Left lung (tissue), 10 donors: ENCODE results near the gene TACC3. TPM values are rescaled to one million over a fixed set of nuclear protein-coding genes. Genes with fewer than 3 reads are reported as not detected.
A peak's percentile ranks its signal among the peaks of the same experiment; 100 is the strongest.

Source experiments
- ATAC-seq: fragments of 200-7000 bp; cut with Tn5 transposase; one replicate; pipeline ENCODE4 v1.9.1; 2020; ENCODE audit warnings: moderate library complexity
- DNase-seq, 4 donors: peaks; one replicate each; pipeline ENCODE4 v3.0.0-alpha.2; 2013 to 2020
- H3K27ac ChIP-seq, 2 donors: fragments of 200-600 bp; sonication (generic) in 1 of 2; one replicate each; pipeline versions ENCODE4 v1.5.0 to v1.8.0; 2020 to 2021
- H3K27me3 ChIP-seq, 2 donors: fragments of 200-600 bp; sonication (generic) in 1 of 2; one replicate each; pipeline versions ENCODE4 v1.5.0 to v1.8.0; 2020 to 2021
- H3K36me3 ChIP-seq, 2 donors: fragments of 200-600 bp; sonication (generic) in 1 of 2; one replicate each; pipeline versions ENCODE4 v1.5.0 to v1.8.0; 2020 to 2021
- H3K4me1 ChIP-seq, 2 donors: fragments of 200-600 bp; one replicate each; pipeline ENCODE4 v1.8.0; 2021
- H3K4me3 ChIP-seq, 2 donors: fragments of 200-600 bp; sonication (generic) in 1 of 2; one replicate each; pipeline versions ENCODE4 v1.5.0 to v1.8.0; 2020 to 2021; ENCODE audit warnings: mild to moderate bottlenecking in 1 of 2
- H3K9me3 ChIP-seq, 2 donors: fragments of 200-600 bp; sonication (generic) in 1 of 2; one replicate each; pipeline versions ENCODE4 v1.5.0 to v1.8.0; 2020 to 2021
- intact Hi-C, 2 donors: fragments of 100-400 bp; cut with DNase I; formaldehyde crosslinking; loops; one replicate each; pipeline versions ENCODE4 v1.11.2 to v1.14.2; 2022
- polyA plus RNA-seq, 6 donors: library from polyadenylated mRNA; unstranded; fragments of 120-200 nt; gene quantifications; one replicate each; pipeline ENCODE4 v1.2.1, GENCODE V29; 2013; ENCODE audit not compliant: insufficient read length in 6 of 6
- total RNA-seq, 2 donors: library from RNA; stranded (reverse); fragmentation: NEBNext Ultra II Directional; extraction: Animal tissue kit (Norgen Biotek cat#: 25700); gene quantifications; one replicate each; pipeline ENCODE4 v1.2.1, GENCODE V29; 2021
- TF ChIP-seq, protein P1 (sequence below), 2 donors: fragments of 200-600 bp; sonication (generic) in 1 of 2; IDR thresholded peaks; one replicate each; pipeline versions ENCODE4 v1.5.0 to v1.8.0; 2021; ENCODE audit warnings: antibody characterized with exemption in 2 of 2
- donor health status: DM: no; HTN: yes; CAD: no.
- donor health status: DM: no; HTN: no; CAD: no.

The TACC3 gene
- total and polyA plus RNA-seq, 8 donors: 20.3 to 76.2 (median 44.7) TPM

DNA sequence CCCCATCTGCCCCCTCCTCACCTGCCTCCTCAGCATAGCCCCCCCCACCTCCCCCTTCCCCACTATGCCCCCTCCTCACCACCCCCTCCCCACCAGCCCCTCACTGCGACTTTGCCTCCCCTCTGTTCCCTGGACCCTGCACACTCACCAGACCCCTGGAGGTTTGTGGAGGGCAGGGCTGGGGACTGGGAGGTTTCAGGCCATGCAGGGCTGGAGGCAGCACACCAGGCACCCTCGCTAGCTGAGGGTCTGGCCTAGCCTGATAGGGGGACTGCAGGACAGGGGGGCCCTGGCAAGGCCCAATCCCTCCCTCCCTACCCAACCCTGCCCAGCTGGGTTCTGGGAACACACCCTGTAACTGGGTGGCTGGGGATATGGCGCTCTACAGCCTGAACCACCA, 28.0 kb downstream of the TACC3 start:
- Histone ChIP-seq H3K9me3 (no peaks in the 10 kb centered on the region), H3K27me3 (peaks cover 0 to 19% of the 10 kb centered on the region in 2 donors), H3K4me1 (peaks cover 13 to 28% of the 10 kb centered on the region in 2 donors), H3K36me3 (peaks cover 0 to 10% of the 10 kb centered on the region in 2 donors), H3K4me3 (no peak overlapping the region), H3K27ac (no peak overlapping the region)
- TF ChIP-seq, protein P1, sequence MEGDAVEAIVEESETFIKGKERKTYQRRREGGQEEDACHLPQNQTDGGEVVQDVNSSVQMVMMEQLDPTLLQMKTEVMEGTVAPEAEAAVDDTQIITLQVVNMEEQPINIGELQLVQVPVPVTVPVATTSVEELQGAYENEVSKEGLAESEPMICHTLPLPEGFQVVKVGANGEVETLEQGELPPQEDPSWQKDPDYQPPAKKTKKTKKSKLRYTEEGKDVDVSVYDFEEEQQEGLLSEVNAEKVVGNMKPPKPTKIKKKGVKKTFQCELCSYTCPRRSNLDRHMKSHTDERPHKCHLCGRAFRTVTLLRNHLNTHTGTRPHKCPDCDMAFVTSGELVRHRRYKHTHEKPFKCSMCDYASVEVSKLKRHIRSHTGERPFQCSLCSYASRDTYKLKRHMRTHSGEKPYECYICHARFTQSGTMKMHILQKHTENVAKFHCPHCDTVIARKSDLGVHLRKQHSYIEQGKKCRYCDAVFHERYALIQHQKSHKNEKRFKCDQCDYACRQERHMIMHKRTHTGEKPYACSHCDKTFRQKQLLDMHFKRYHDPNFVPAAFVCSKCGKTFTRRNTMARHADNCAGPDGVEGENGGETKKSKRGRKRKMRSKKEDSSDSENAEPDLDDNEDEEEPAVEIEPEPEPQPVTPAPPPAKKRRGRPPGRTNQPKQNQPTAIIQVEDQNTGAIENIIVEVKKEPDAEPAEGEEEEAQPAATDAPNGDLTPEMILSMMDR (IDR thresholded peaks at IDR 0.05): no peak
- DNase-seq: no peak
- intact Hi-C loops: loop anchor here in 1 of 2 donors (2.0 to 10.0 kb wide), 2 partner anchors 61 to 145 kb away; no protein-coding TSS in a partner anchor
- no peak for ATAC-seq

DNA sequence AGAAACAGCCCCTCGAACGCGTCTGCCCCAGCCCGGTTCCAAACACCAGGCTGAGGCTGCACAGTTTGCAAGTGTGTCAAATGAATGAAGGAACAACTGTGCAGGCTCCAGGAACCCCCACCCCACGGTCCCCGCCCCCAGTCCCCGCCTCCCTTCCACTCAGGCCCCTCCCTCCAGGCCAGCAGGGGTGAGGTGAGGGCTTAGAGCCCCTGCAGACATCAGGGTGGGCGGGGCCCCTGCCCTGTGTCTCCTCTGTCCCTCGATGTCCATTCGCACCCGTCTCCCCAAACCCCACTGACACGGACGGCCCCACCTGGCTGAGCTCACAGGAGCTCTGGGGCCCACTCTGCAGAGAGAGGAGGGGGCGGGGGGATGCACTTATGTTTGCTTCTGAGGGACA, 28.5 kb downstream of the TACC3 start:
- H3K27ac ChIP-seq: no peak overlapping the region
- peaks cover 0 to 5% of the 10 kb centered on the region in 2 donors for H3K36me3 ChIP-seq
- intact Hi-C loops: loop anchor here in 1 of 2 donors (2.0 to 10.0 kb wide), 2 partner anchors 61 to 145 kb away; no protein-coding TSS in a partner anchor
- H3K9me3 ChIP-seq: no peaks in the 10 kb centered on the region
- DNase-seq (no peak), ATAC-seq (no peak)
- peaks cover 13 to 28% of the 10 kb centered on the region in 2 donors for H3K4me1 ChIP-seq
- peaks cover 0 to 19% of the 10 kb centered on the region in 2 donors for H3K27me3 ChIP-seq
- no peak overlapping the region for H3K4me3 ChIP-seq
- TF ChIP-seq, protein P1 (IDR thresholded peaks at IDR 0.05): no peak

DNA sequence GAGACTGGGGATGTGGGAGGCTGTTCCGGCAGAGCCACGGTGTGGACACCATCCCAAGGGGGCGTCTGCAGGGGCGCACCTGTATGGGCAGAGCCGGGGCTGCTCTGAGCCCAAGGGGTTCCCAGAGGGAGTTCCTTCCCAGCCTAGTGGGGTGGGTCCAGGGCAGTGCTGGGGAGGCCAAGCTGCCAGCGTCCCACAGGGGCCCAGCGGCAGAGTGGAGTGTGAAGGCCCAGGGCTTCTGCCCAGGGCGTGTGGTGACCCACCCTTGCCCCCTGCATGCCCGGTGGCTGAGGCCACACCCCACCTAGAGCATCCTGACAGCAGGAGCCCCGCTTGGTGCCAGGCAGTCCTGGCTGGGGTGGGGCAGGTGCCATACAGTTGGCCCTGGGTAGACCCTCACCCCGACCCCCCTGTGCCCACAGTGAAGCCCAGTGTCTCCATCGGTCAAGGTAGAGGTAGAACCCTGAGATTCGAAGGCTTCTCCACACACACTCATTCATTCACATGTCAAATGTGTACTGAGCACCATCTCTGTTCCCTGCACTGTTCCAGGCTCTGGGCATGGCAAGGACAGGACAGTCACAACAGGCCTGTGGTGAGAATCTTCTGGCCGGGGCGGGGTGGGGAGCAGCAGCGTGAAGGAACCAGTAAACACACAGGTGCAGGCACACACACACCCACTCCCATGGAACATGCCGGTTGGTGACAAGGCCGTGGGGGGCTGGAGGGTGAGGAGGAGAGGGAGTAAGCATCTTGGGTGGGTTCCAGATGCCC, 29.2 kb downstream of the TACC3 start:
- no peak overlapping the region for H3K27ac ChIP-seq
- H3K27me3 ChIP-seq: peaks cover 0 to 19% of the 10 kb centered on the region in 2 donors
- intact Hi-C loops: no loop called here
- no peaks in the 10 kb centered on the region for H3K36me3 ChIP-seq
- H3K4me3 ChIP-seq: no peak overlapping the region
- no peak for ATAC-seq
- TF ChIP-seq, protein P1 (IDR thresholded peaks at IDR 0.05): no peak
- H3K4me1 ChIP-seq: peaks cover 13 to 28% of the 10 kb centered on the region in 2 donors
- H3K9me3 ChIP-seq: no peaks in the 10 kb centered on the region
- DNase-seq: no peak

DNA sequence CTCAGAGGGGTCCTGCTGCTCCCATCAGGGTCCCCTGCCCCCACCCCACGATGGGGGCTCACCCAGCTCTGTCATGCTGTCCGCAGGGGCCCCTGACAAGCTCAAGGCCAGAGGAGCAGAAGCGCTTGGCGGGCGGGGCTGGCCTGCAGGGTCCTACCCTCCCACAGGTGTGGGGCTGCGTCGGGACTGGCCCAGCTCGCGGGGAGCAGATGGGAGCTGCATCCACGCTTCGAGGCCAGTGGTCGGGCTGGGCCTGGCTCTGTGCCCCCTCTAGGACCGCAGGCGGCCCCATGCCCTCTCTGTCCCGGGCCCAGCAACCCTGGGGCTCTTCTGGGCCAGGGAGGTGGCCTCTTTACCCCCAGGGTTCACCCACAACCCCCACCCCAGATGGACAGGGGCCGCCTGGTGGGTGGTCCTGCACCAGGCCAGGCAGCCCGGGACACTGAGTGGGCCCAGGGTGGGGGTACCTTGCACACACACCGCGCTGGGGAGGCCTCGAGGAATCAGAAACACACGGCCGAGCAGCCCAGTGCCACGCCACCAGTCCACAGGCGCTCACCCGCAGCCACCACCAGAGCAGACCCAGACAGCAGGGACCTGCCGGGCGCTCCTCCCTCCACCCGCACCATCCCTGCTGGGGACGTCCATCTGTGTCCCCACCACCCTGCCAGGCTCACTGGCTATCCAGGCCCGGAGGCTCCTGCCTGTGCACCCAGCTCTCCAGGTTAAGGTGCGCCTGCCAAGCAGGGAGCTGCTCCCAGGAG, 30.0 kb downstream of the TACC3 start:
- no peak overlapping the region for H3K4me3 ChIP-seq
- H3K27me3 ChIP-seq: peaks cover 0 to 16% of the 10 kb centered on the region in 2 donors
- H3K4me1 ChIP-seq: peaks cover 13 to 28% of the 10 kb centered on the region in 2 donors
- ATAC-seq: no peak
- no peaks in the 10 kb centered on the region for H3K36me3 ChIP-seq
- TF ChIP-seq, protein P1 (IDR thresholded peaks at IDR 0.05): no peak
- no peaks in the 10 kb centered on the region for H3K9me3 ChIP-seq
- no peak for DNase-seq
- intact Hi-C loops: no loop called here
- H3K27ac ChIP-seq: no peak overlapping the region

DNA sequence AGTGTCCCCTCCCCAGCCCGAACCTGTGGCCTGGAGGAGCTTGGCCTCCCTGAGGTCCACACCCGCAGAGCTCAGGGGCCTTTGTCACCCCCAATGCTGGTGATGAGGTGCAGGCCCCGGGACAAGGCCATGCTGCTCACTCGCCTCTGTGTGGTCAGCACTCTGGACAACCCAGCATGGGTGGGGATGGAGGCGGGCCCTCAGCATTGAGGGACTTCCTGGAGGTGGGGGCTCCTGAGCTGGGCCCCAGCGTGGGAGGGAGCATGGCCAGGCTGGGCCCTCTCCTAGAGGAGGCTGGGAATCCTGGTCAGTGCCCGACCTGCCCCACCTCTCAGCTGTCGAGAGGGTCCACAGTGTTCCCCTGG, 30.6 kb downstream of the TACC3 start:
- peaks cover 13 to 28% of the 10 kb centered on the region in 2 donors for H3K4me1 ChIP-seq
- no peak overlapping the region for H3K27ac ChIP-seq
- ATAC-seq (peak; percentile 79), DNase-seq (no peak)
- H3K9me3 ChIP-seq: no peaks in the 10 kb centered on the region
- no peak overlapping the region for H3K4me3 ChIP-seq
- intact Hi-C loops: no loop called here
- H3K36me3 ChIP-seq: no peaks in the 10 kb centered on the region
- peaks cover 0 to 12% of the 10 kb centered on the region in 2 donors for H3K27me3 ChIP-seq
- TF ChIP-seq, protein P1 (IDR thresholded peaks at IDR 0.05): no peak
